GM12864 (cell line): ENCODE data around the gene SETSIP.

Source experiments
- DNase-seq: peaks from one replicate; pipeline ENCODE4 v3.0.0-alpha.2; 2011; ENCODE audit warnings: low read depth
- H3K4me3 ChIP-seq: 2 replicates; pipeline ENCODE4 v1.5.1; 2011; ENCODE audit warnings: mild to moderate bottlenecking, low read depth, low read length, control low read depth
- TF ChIP-seq, protein P1 (sequence below): IDR thresholded peaks from 2 replicates; pipeline ENCODE4 v1.5.1; 2011; ENCODE audit warnings: low read depth, mild to moderate bottlenecking, moderate library complexity, low read length, control low read depth, inconsistent platforms; ENCODE audit errors: missing control alignments

SETSIP gene

GRCh38 chr1:92075311-92075710, at the start of gene SETSIP:
SETSIP (minus strand) TSS chr1:92075411; CDS start chr1:92075411, 0 bp downstream.
- DNase-seq: no peak
- no peak within 1 kb of the TSS for H3K4me3 ChIP-seq
- TF ChIP-seq, protein P1, sequence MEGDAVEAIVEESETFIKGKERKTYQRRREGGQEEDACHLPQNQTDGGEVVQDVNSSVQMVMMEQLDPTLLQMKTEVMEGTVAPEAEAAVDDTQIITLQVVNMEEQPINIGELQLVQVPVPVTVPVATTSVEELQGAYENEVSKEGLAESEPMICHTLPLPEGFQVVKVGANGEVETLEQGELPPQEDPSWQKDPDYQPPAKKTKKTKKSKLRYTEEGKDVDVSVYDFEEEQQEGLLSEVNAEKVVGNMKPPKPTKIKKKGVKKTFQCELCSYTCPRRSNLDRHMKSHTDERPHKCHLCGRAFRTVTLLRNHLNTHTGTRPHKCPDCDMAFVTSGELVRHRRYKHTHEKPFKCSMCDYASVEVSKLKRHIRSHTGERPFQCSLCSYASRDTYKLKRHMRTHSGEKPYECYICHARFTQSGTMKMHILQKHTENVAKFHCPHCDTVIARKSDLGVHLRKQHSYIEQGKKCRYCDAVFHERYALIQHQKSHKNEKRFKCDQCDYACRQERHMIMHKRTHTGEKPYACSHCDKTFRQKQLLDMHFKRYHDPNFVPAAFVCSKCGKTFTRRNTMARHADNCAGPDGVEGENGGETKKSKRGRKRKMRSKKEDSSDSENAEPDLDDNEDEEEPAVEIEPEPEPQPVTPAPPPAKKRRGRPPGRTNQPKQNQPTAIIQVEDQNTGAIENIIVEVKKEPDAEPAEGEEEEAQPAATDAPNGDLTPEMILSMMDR: no peak

DNA sequence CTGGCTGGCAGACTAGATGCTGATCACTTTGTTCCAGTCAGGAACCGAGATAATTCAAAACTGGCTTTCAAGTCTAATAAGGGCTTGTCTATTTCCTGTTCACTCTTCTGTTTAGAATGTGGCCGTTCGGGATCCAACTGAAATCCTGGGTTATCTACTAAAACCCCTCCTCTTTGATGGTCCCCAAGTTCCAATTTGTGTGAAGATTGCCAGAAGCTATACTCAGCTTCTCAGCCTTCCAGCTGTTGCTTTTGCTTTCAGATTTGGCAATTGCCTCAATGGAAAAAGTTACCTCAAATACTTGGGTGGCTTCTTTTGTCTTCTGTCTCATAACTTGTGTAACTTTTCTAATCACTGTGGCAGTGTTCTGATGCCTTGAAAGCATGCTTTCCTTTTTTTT, 48.7 kb upstream of the SETSIP start:
- DNase-seq: no peak
- TF ChIP-seq, protein P1: no peak
- no peak overlapping the region for H3K4me3 ChIP-seq

DNA sequence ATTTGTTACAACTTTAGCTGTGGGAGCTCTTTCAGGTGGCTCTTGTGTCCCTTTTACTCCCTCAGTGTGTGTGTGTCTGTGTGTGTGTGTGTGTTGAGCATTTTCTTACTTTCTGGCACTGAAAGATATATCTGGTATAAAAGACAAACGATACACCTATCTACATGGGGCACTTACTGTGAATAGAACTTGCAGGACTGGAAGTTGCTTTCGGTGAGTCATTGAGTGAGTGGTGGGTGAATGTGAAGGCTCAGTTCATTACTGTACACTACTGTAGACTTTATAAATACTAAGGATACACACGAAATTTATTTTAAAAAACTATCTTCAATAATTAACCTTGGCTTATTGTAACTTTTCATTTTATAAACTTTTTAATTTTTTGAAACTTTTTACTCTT, 43.6 kb upstream of the SETSIP start:
- TF ChIP-seq, protein P1: no peak
- no peak overlapping the region for H3K4me3 ChIP-seq
- DNase-seq: no peak

DNA sequence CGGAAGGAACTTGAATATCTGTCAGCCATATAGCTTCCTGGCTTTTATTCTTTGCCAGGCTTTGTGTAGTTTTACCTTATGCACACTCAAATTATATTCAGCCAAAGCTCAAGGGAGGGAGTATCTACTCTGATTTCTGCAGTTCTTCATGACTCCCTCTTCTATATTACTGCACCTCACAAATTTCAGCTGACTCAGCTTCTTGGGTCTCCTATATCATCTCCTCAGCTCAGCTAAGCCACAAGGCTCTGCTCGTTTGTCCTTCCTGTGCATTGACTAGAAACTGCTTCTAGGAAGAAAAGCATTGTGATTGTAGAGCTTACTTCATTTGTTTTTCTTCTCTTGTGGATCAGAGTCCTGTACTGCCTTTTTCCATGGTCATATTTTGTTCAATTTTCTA, 42.3 kb upstream of the SETSIP start:
- TF ChIP-seq, protein P1: no peak
- no peak overlapping the region for H3K4me3 ChIP-seq
- no peak for DNase-seq

DNA sequence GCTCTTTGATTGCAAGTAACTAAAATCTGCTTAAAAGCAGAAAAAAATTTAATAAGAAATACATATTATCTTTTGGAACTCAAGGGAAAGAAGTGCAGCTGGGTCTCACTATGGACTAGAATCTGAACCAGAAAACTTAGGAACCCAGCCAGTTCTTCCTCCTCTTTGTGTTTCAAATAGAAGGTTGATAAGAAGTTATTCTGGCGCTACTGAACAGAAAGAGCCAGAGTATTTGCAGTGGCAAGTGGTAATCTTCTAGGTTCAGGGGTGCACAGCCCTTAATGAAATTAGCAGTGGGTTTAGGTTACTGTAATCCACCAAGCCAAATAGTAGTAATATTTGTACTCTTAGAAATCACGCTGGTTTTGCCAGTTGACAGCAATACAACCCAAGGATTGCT, 33.4 kb upstream of the SETSIP start:
- TF ChIP-seq, protein P1: no peak
- no peak for DNase-seq
- H3K4me3 ChIP-seq: no peak overlapping the region

GRCh38 chr1:92105546-92106081, 30.4 kb upstream of the SETSIP start:
- no peak overlapping the region for H3K4me3 ChIP-seq
- DNase-seq: no peak
- TF ChIP-seq, protein P1: no peak

GRCh38 chr1:92096317-92096716, 21.1 kb upstream of the SETSIP start:
- H3K4me3 ChIP-seq: no peak overlapping the region
- TF ChIP-seq, protein P1: no peak
- no peak for DNase-seq
